KMS-11 (cell line): Measurements from ENCODE around the gene EEFSEC.

Experiments
- H2AFZ ChIP-seq: fragments of 200-600 bp; sonication (generic); 2 replicates; pipeline ENCODE4 v1.6.1; 2016; ENCODE audit warnings: antibody characterized with exemption, mixed run types, low read depth
- H3K27ac ChIP-seq: fragments of 200-600 bp; sonication (generic); 2 replicates; pipeline ENCODE4 v1.6.1; 2016; ENCODE audit warnings: mild to moderate bottlenecking, mixed run types
- H3K27me3 ChIP-seq: fragments of 200-600 bp; sonication (generic); 2 replicates; pipeline ENCODE4 v1.6.1; 2017; ENCODE audit warnings: mild to moderate bottlenecking, low read depth, mixed run types, moderate library complexity; ENCODE audit not compliant: insufficient read depth
- H3K36me3 ChIP-seq: fragments of 200-600 bp; sonication (generic); 2 replicates; pipeline ENCODE4 v1.6.1; 2017; ENCODE audit warnings: mild to moderate bottlenecking, mixed run types; ENCODE audit not compliant: insufficient read depth
- H3K4me1 ChIP-seq: fragments of 200-600 bp; sonication (generic); 2 replicates; pipeline ENCODE4 v1.6.1; 2016; ENCODE audit warnings: mild to moderate bottlenecking, low read depth, mixed run types; ENCODE audit not compliant: poor library complexity, severe bottlenecking
- H3K4me2 ChIP-seq: fragments of 200-600 bp; sonication (generic); 2 replicates; pipeline ENCODE4 v1.7.0; 2016; ENCODE audit warnings: mild to moderate bottlenecking, mixed run types
- H3K4me3 ChIP-seq: fragments of 200-600 bp; sonication (generic); IDR thresholded peaks from 2 replicates; pipeline ENCODE4 v1.6.1; 2017; ENCODE audit warnings: low read depth, low read length, mixed read lengths; ENCODE audit not compliant: insufficient read depth
- H3K79me2 ChIP-seq: fragments of 200-600 bp; sonication (generic); 2 replicates; pipeline ENCODE4 v1.6.1; 2016; ENCODE audit warnings: low read depth, mixed run types; ENCODE audit not compliant: insufficient read depth
- H3K9ac ChIP-seq: fragments of 200-600 bp; sonication (generic); 2 replicates; pipeline ENCODE4 v1.6.1; 2016; ENCODE audit warnings: mild to moderate bottlenecking, mixed run types
- H4K20me1 ChIP-seq: fragments of 200-600 bp; sonication (generic); 2 replicates; pipeline ENCODE4 v1.6.1; 2016; ENCODE audit warnings: mild to moderate bottlenecking, mixed run types; ENCODE audit not compliant: insufficient read depth
- CTCF ChIP-seq: fragments of 200-600 bp; sonication (generic); conservative IDR thresholded peaks from 2 replicates; pipeline ENCODE4 v1.6.1; 2017; ENCODE audit warnings: low read depth, mild to moderate bottlenecking, antibody characterized with exemption, low read length, moderate library complexity, mixed read lengths

The EEFSEC gene

GRCh38 chr3:128218548-128219257, 65.4 kb downstream of the EEFSEC start:
- Histone ChIP-seq H2AFZ (no peak overlapping the region), H3K79me2 (0 out of 2 replicates have a peak, but pooled peaks cover 4% of the 10 kb centered on the region), H3K4me1 (peaks cover 45% of the 10 kb centered on the region), H3K36me3 (no peaks in the 10 kb centered on the region), H3K4me3 (peak overlapping the region; percentile 3), H3K27me3 (no peaks in the 10 kb centered on the region), H3K4me2 (peak overlapping the region; percentile 43), H4K20me1 (peaks cover 4% of the 10 kb centered on the region; the same call in 1 of the 2 replicates), H3K27ac (peak overlapping the region; percentile 75), H3K9ac (no peak overlapping the region)
- no peak for TF ChIP-seq CTCF

GRCh38 chr3:128221328-128221727, 68.0 kb downstream of the EEFSEC start:
- no peak overlapping the region for H3K4me2 ChIP-seq
- no peak for TF ChIP-seq CTCF
- no peaks in the 10 kb centered on the region for H3K27me3 ChIP-seq
- no peak overlapping the region for H3K27ac ChIP-seq
- H2AFZ ChIP-seq: no peak overlapping the region
- H3K9ac ChIP-seq: no peak overlapping the region
- H4K20me1 ChIP-seq: no peaks in the 10 kb centered on the region
- H3K79me2 ChIP-seq: no peaks in the 10 kb centered on the region
- H3K4me1 ChIP-seq: peaks cover 31% of the 10 kb centered on the region
- no peaks in the 10 kb centered on the region for H3K36me3 ChIP-seq
- H3K4me3 ChIP-seq: no peak overlapping the region

- H3K4me2 ChIP-seq: no peak overlapping the region
- no peaks in the 10 kb centered on the region for H4K20me1 ChIP-seq
- H3K27ac ChIP-seq: no peak overlapping the region
- H3K27me3 ChIP-seq: no peaks in the 10 kb centered on the region
- H3K79me2 ChIP-seq: no peaks in the 10 kb centered on the region
- H3K36me3 ChIP-seq: no peaks in the 10 kb centered on the region
- no peak overlapping the region for H3K9ac ChIP-seq
- H2AFZ ChIP-seq: no peak overlapping the region
- no peak overlapping the region for H3K4me3 ChIP-seq
- peaks cover 15% of the 10 kb centered on the region for H3K4me1 ChIP-seq
- TF ChIP-seq CTCF: no peak
Observed at GRCh38 chr3:128222796-128223385, 69.6 kb downstream of the EEFSEC start.

- no peak overlapping the region for H3K4me2 ChIP-seq
- no peak for TF ChIP-seq CTCF
Observed at GRCh38 chr3:128226186-128226725, 73.0 kb downstream of the EEFSEC start.

More at GRCh38 chr3:128226186-128226725, 73.0 kb downstream of the EEFSEC start:
- Histone ChIP-seq H2AFZ (no peak overlapping the region), H3K36me3 (no peaks in the 10 kb centered on the region), H3K9ac (no peak overlapping the region), H3K4me1 (no peaks in the 10 kb centered on the region), H4K20me1 (no peaks in the 10 kb centered on the region), H3K79me2 (no peaks in the 10 kb centered on the region), H3K27ac (no peak overlapping the region), H3K4me3 (no peak overlapping the region), H3K27me3 (no peaks in the 10 kb centered on the region)
